ENCODE results near the gene COPS7A. TPM values are rescaled to one million over a fixed set of nuclear protein-coding genes. Genes with fewer than 3 reads are reported as not detected.
A peak's percentile ranks its signal among the peaks of the same experiment; 100 is the strongest.

COPS7A gene
- total RNA-seq, 1 experiment from 2014 or later = 34.2 TPM

DNA sequence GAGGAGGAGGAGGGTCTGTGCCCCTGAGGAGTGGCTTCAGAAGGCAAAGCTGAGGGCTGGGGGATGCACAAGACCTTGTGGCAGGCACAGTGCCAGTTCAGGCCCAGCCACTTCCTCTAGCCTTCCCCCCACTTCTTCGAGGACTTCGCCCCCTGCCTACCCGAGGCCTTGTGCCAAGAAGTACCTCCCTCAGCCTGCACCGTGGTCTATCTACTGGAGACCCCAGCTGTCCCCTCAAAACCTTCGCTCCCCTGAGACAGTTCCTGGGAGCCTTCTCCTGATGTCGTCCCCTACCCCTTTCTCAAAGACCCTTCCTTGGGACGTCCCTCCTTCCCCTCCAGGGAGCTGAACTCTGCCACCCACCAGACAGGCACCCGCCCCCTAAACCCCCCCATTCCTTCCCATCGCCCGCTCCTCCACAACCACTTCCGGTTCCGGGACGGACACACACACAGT lies 35.3 kb upstream of the COPS7A start:
- Histone ChIP-seq H3K18ac (ENCODE audit: insufficient read length, low read depth, low read length) (no peak overlapping the region), H3T11ph (ENCODE audit: low read length) (no peak overlapping the region), H3K9me3 (ENCODE audit: control insufficient read depth, low read depth, low read length) (no peaks in the 10 kb centered on the region), H3K4me1 (ENCODE audit: insufficient read depth, low read length) (no peaks in the 10 kb centered on the region), H3K14ac (ENCODE audit: insufficient read depth, low read length) (peak overlapping the region; percentile 27), H3K23me2 (ENCODE audit: insufficient read length, low read depth, low read length, poor library complexity, severe bottlenecking) (peaks cover 8% of the 10 kb centered on the region), H3K79me1 (ENCODE audit: insufficient read depth, low read depth, low read length, poor library complexity, severe bottlenecking) (peaks cover 3% of the 10 kb centered on the region), H3K4me2 (ENCODE audit: insufficient read depth, insufficient read length, low read length) (peak overlapping the region; percentile 61), H4K5ac (ENCODE audit: insufficient read length, low read depth, low read length) (no peak overlapping the region), H3K9ac (ENCODE audit: extremely low read depth, insufficient read length, low read length) (peak overlapping the region; percentile 70), H4K8ac (replicated peaks; ENCODE audit: insufficient read length, low read depth, low read length) (no peak overlapping the region), H2BK15ac (ENCODE audit: low read depth, low read length) (no peak overlapping the region), H4K20me1 (ENCODE audit: control insufficient read depth, insufficient read depth, insufficient read length) (no peaks in the 10 kb centered on the region), H2AFZ (ENCODE audit: low read length) (no peak overlapping the region), H3K27me3 (ENCODE audit: insufficient read depth, low read length) (no peaks in the 10 kb centered on the region), H2BK20ac (ENCODE audit: low read depth, low read length, poor library complexity, severe bottlenecking) (no peak overlapping the region), H3K56ac (ENCODE audit: insufficient read length, low read depth, low read length) (no peak overlapping the region), H3K27ac (ENCODE audit: insufficient read length, low read depth, low read length) (no peak overlapping the region), H3K23ac (ENCODE audit: insufficient read length, low read depth, low read length) (no peak overlapping the region), H4K91ac (ENCODE audit: insufficient read length, low read depth, low read length) (no peak overlapping the region), H2BK12ac (ENCODE audit: insufficient read length, low read depth, low read length) (no peak overlapping the region), H3K4ac (ENCODE audit: low read depth, low read length) (no peak overlapping the region), H2AK5ac (ENCODE audit: insufficient read length, low read length) (no peak overlapping the region), H2BK5ac (ENCODE audit: insufficient read length, low read length) (no peak overlapping the region), H2BK120ac (ENCODE audit: low read depth, low read length, poor library complexity, severe bottlenecking) (no peak overlapping the region), H3K79me2 (ENCODE audit: insufficient read depth, low read length) (peaks cover 21% of the 10 kb centered on the region; the same call in 1 of the 2 replicates)
- Mint-ChIP-seq H3K36me3 (ENCODE audit: insufficient read depth in 1 of 3, low read depth in 3 of 3) (peaks cover 3 to 14% (median 13%) of the 10 kb centered on the region in 3 experiments; a peak in 4 of 7 replicates), H3K4me1 (peaks cover 14 to 27% of the 10 kb centered on the region in 2 experiments), H3K27me3 (ENCODE audit: low read depth) (peaks cover 3% of the 10 kb centered on the region), H3K4me3 (peak overlapping the region; percentile 94 to 97), H3K27ac (peak overlapping the region; percentile 96 to 98 (median 97); a peak in 6 of 7 replicates), H3K9me3 (no peaks in the 10 kb centered on the region)
- TF ChIP-seq, protein P1, sequence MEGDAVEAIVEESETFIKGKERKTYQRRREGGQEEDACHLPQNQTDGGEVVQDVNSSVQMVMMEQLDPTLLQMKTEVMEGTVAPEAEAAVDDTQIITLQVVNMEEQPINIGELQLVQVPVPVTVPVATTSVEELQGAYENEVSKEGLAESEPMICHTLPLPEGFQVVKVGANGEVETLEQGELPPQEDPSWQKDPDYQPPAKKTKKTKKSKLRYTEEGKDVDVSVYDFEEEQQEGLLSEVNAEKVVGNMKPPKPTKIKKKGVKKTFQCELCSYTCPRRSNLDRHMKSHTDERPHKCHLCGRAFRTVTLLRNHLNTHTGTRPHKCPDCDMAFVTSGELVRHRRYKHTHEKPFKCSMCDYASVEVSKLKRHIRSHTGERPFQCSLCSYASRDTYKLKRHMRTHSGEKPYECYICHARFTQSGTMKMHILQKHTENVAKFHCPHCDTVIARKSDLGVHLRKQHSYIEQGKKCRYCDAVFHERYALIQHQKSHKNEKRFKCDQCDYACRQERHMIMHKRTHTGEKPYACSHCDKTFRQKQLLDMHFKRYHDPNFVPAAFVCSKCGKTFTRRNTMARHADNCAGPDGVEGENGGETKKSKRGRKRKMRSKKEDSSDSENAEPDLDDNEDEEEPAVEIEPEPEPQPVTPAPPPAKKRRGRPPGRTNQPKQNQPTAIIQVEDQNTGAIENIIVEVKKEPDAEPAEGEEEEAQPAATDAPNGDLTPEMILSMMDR (conservative IDR thresholded peaks at IDR 0.05) = no peak
- no peak for DNase-seq
- WGBS (ENCODE audit: extremely low coverage, insufficient read length, low lambda C conversion rate) = no CpG with 5 or more reads among the region's 13 CpGs
